ENCODE results near the gene ZNF575. TPM values are rescaled to one million over a fixed set of nuclear protein-coding genes. Genes with fewer than 3 reads are reported as not detected.

Gene ZNF575, protein sequence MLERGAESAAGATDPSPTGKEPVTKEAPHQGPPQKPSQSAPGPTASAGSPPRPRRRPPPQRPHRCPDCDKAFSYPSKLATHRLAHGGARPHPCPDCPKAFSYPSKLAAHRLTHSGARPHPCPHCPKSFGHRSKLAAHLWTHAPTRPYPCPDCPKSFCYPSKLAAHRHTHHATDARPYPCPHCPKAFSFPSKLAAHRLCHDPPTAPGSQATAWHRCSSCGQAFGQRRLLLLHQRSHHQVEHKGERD
- 1 to 10 TPM; 3.2 to 4.3 TPM for total RNA-seq

- Mint-ChIP-seq H3K4me3 (peak within 1 kb of the TSS; percentile 81 to 84), H3K27me3 (ENCODE audit: low read depth) (no peaks in the 10 kb centered on the region), H3K36me3 (ENCODE audit: insufficient read depth in 2 of 2) (peaks cover 2 to 5% of the 10 kb centered on the region in 2 donors), H3K4me1 (ENCODE audit: low read depth) (peaks cover 17% of the 10 kb centered on the region), H3K27ac (peak within 1 kb of the TSS; percentile 91), H3K9me3 (no peaks in the 10 kb centered on the region)
- DNase-seq (peak; percentile 90 to 94), ATAC-seq (replicated peaks in 1 of 2) (peak; percentile 63 to 67)
Observed at GRCh38 chr19:43532962-43533545, at the start of gene ZNF575. Gene ZNF575, plus strand, starts transcription at chr19:43533188. Its CDS starts 1,235 bp downstream, at chr19:43534423.

GRCh38 chr19:43483281-43483680 lies 49.7 kb upstream of the ZNF575 start:
- Mint-ChIP-seq H3K36me3 (ENCODE audit: insufficient read depth in 2 of 2) (peaks cover 0 to 4% of the 10 kb centered on the region in 2 donors), H3K4me3 (no peak overlapping the region), H3K27ac (no peak overlapping the region), H3K9me3 (no peaks in the 10 kb centered on the region), H3K27me3 (ENCODE audit: low read depth) (no peaks in the 10 kb centered on the region), H3K4me1 (ENCODE audit: low read depth) (no peaks in the 10 kb centered on the region)
- ATAC-seq (replicated peaks in 1 of 2): no peak
- no peak for DNase-seq

GRCh38 chr19:43485951-43486350 lies 47.0 kb upstream of the ZNF575 start:
- H3K27ac Mint-ChIP-seq: no peak overlapping the region
- no peaks in the 10 kb centered on the region for H3K27me3 Mint-ChIP-seq (ENCODE audit: low read depth)

GRCh38 chr19:43486412-43486811 lies 46.6 kb upstream of the ZNF575 start:
- DNase-seq (no peak), ATAC-seq (replicated peaks in 1 of 2) (no peak)

More at GRCh38 chr19:43485951-43486350, 47.0 kb upstream of the ZNF575 start:
- no peaks in the 10 kb centered on the region for H3K36me3 Mint-ChIP-seq (ENCODE audit: insufficient read depth in 2 of 2)
- no peak overlapping the region for H3K4me3 Mint-ChIP-seq
- no peaks in the 10 kb centered on the region for H3K9me3 Mint-ChIP-seq
- ATAC-seq (replicated peaks in 1 of 2): no peak
- DNase-seq: no peak
- no peaks in the 10 kb centered on the region for H3K4me1 Mint-ChIP-seq (ENCODE audit: low read depth)

DNA sequence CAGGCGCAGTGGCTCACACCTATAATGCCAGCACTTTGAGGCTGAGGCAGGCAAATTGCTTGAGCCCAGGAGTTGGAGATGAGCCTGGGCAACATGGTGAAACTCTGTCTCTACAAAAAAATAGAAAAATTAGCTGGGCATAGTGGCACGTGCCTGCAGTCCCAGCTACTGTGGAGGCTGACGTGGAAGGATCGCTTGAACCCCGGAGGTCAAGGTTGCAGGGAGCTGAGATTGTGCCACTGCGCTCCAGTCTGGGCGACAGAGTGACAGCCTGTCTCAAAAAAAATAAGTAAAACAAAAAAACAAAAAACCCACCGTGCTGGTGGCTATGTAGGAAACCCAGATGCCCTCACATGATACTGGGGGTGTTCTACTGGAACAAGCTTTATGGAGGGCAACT lies 44.8 kb upstream of the ZNF575 start:
- ATAC-seq (replicated peaks in 1 of 2) (no peak), DNase-seq (no peak)
- no peak overlapping the region for H3K27ac Mint-ChIP-seq
- no peaks in the 10 kb centered on the region for H3K9me3 Mint-ChIP-seq
- H3K4me1 Mint-ChIP-seq (ENCODE audit: low read depth): no peaks in the 10 kb centered on the region
- H3K4me3 Mint-ChIP-seq: no peak overlapping the region
- no peaks in the 10 kb centered on the region for H3K36me3 Mint-ChIP-seq (ENCODE audit: insufficient read depth in 2 of 2)
- no peaks in the 10 kb centered on the region for H3K27me3 Mint-ChIP-seq (ENCODE audit: low read depth)

More at GRCh38 chr19:43486412-43486811, 46.6 kb upstream of the ZNF575 start:
- Mint-ChIP-seq H3K27ac (no peak overlapping the region), H3K9me3 (no peaks in the 10 kb centered on the region), H3K36me3 (ENCODE audit: insufficient read depth in 2 of 2) (no peaks in the 10 kb centered on the region), H3K27me3 (ENCODE audit: low read depth) (no peaks in the 10 kb centered on the region), H3K4me3 (no peak overlapping the region), H3K4me1 (ENCODE audit: low read depth) (no peaks in the 10 kb centered on the region)

GRCh38 chr19:43489310-43489709 lies 43.7 kb upstream of the ZNF575 start:
- H3K4me1 Mint-ChIP-seq (ENCODE audit: low read depth): no peaks in the 10 kb centered on the region
- DNase-seq: no peak
- H3K27me3 Mint-ChIP-seq (ENCODE audit: low read depth): no peaks in the 10 kb centered on the region
- no peak overlapping the region for H3K27ac Mint-ChIP-seq
- no peak overlapping the region for H3K4me3 Mint-ChIP-seq
- ATAC-seq (replicated peaks in 1 of 2): no peak
- no peaks in the 10 kb centered on the region for H3K36me3 Mint-ChIP-seq (ENCODE audit: insufficient read depth in 2 of 2)
- H3K9me3 Mint-ChIP-seq: no peaks in the 10 kb centered on the region

- DNase-seq: no peak
- Mint-ChIP-seq H3K4me3 (no peak overlapping the region), H3K4me1 (ENCODE audit: low read depth) (no peaks in the 10 kb centered on the region), H3K36me3 (ENCODE audit: insufficient read depth in 2 of 2) (no peaks in the 10 kb centered on the region), H3K27me3 (ENCODE audit: low read depth) (no peaks in the 10 kb centered on the region), H3K27ac (no peak overlapping the region), H3K9me3 (no peaks in the 10 kb centered on the region)
- no peak for ATAC-seq (replicated peaks in 1 of 2)
Observed at GRCh38 chr19:43489979-43490599, 42.9 kb upstream of the ZNF575 start.

DNA sequence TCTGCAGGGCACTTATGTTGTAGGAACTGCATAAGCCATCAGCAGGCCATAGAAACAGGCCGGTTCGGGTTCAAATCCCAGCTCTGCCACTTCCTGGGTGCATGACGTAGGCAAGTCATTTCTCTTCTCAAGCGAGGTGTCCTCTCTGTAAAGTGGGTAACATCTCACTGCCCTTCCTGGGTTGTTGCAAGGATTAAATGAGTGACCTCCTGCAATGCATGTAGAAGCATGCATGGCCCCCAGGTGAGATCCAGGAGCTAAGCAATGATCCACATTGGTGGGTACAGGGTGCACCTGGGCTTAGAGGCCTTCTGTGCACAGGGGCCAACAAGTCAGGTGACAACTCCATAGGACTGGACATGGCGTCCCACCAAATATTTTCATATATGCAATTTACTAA lies 42.2 kb upstream of the ZNF575 start:
- Mint-ChIP-seq H3K4me1 (ENCODE audit: low read depth) (no peaks in the 10 kb centered on the region), H3K9me3 (no peaks in the 10 kb centered on the region), H3K4me3 (no peak overlapping the region), H3K27me3 (ENCODE audit: low read depth) (no peaks in the 10 kb centered on the region), H3K36me3 (ENCODE audit: insufficient read depth in 2 of 2) (peaks cover 0 to 2% of the 10 kb centered on the region in 2 donors), H3K27ac (no peak overlapping the region)
- ATAC-seq (replicated peaks in 1 of 2): no peak
- DNase-seq: no peak

GRCh38 chr19:43495082-43495481 lies 37.9 kb upstream of the ZNF575 start:
- Mint-ChIP-seq H3K27ac (no peak overlapping the region), H3K4me1 (ENCODE audit: low read depth) (no peaks in the 10 kb centered on the region), H3K4me3 (no peak overlapping the region), H3K9me3 (no peaks in the 10 kb centered on the region), H3K36me3 (ENCODE audit: insufficient read depth in 2 of 2) (peaks cover 0 to 8% of the 10 kb centered on the region in 2 donors), H3K27me3 (ENCODE audit: low read depth) (no peaks in the 10 kb centered on the region)
- ATAC-seq (replicated peaks in 1 of 2) (no peak), DNase-seq (no peak)

GRCh38 chr19:43496960-43497359 lies 36.0 kb upstream of the ZNF575 start:
- no peak for ATAC-seq (replicated peaks in 1 of 2)
- H3K27me3 Mint-ChIP-seq (ENCODE audit: low read depth): no peaks in the 10 kb centered on the region
- no peak overlapping the region for H3K4me3 Mint-ChIP-seq

DNA sequence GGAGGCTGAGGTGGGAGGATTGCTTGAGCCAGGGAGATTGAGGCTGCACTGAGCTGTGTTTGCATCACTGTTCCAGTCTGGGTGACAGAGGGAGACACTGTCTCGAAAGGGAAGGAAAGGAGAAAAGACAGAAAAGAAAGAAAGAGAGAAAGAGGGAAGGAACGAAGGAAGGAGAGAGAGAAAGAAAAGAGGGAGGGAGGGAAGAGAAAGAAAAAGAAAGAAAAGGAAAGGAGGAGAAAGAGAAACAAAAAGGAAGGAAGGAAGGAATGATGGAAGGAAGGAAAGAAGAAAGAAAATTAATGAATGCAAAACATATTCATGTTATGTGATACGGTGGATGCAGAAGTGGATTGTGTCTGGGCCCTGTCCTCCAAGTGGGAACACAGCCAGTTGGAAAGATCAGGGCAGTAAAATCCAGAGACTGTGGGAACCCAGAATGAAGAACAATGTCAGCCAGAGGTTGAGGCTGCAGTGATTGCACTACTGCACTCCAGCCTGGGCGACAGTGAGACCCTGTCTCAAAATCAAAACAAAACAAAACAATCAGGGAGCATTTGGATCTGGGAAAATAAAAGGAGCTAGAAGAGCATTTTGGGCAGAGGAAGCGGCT lies 34.6 kb upstream of the ZNF575 start:
- H3K36me3 Mint-ChIP-seq (ENCODE audit: insufficient read depth in 2 of 2): peaks cover 2 to 16% of the 10 kb centered on the region in 2 donors
- H3K27ac Mint-ChIP-seq: no peak overlapping the region
- peaks cover 14% of the 10 kb centered on the region for H3K4me1 Mint-ChIP-seq (ENCODE audit: low read depth)
- H3K27me3 Mint-ChIP-seq (ENCODE audit: low read depth): no peaks in the 10 kb centered on the region
- no peak overlapping the region for H3K4me3 Mint-ChIP-seq
- DNase-seq (no peak), ATAC-seq (replicated peaks in 1 of 2) (no peak)
- H3K9me3 Mint-ChIP-seq: no peaks in the 10 kb centered on the region

More at GRCh38 chr19:43496960-43497359, 36.0 kb upstream of the ZNF575 start:
- no peak for DNase-seq
- peaks cover 0 to 9% of the 10 kb centered on the region in 2 donors for H3K36me3 Mint-ChIP-seq (ENCODE audit: insufficient read depth in 2 of 2)
- H3K4me1 Mint-ChIP-seq (ENCODE audit: low read depth): no peaks in the 10 kb centered on the region
- no peak overlapping the region for H3K27ac Mint-ChIP-seq
- H3K9me3 Mint-ChIP-seq: no peaks in the 10 kb centered on the region

GRCh38 chr19:43499042-43499441 lies 33.9 kb upstream of the ZNF575 start:
- no peak overlapping the region for H3K27ac Mint-ChIP-seq
- ATAC-seq (replicated peaks in 1 of 2): no peak

More at GRCh38 chr19:43499042-43499441, 33.9 kb upstream of the ZNF575 start:
- Mint-ChIP-seq H3K4me1 (ENCODE audit: low read depth) (peaks cover 19% of the 10 kb centered on the region), H3K9me3 (no peaks in the 10 kb centered on the region), H3K4me3 (no peak overlapping the region), H3K27me3 (ENCODE audit: low read depth) (no peaks in the 10 kb centered on the region), H3K36me3 (ENCODE audit: insufficient read depth in 2 of 2) (peaks cover 2 to 16% of the 10 kb centered on the region in 2 donors)
- no peak for DNase-seq

Measured in activated T-cell treated with anti-CD3 and anti-CD28 coated beads, Interleukin-2, amount 50 U/mL, for 72 hours (primary cell).